A673 (cell line): ENCODE data around the gene FSTL4. TPM values are rescaled to one million over a fixed set of nuclear protein-coding genes. Genes with fewer than 3 reads are reported as not detected.

Source experiments
- BruUV-seq: library from RNA; stranded (reverse); fragments of 400-500 nt; replicated peaks from 2 replicates; lab custom pipeline; 2021; lab: Mats Ljungman, UMichigan
- CTCF ChIA-PET: fragments of 300-600 bp; sonication (Branson Sonifier 250); formaldehyde crosslinking; loops from one replicate; lab custom pipeline; 2022; ENCODE audit warnings: antibody characterized with exemption; lab: Charles Lee
- POLR2A ChIA-PET: fragments of 300-600 bp; sonication (Branson Sonifier 250); formaldehyde crosslinking; loops from one replicate; lab custom pipeline; 2022; ENCODE audit warnings: antibody characterized with exemption; ENCODE audit not compliant: low non-redundant PET; lab: Charles Lee
- DNase-seq: peaks from one replicate; pipeline ENCODE4 v3.0.0-alpha.2; 2015; ENCODE audit warnings: low spot score
- H3K27ac ChIP-seq: fragments of 200-600 bp; sonication (generic); 2 replicates; pipeline ENCODE4 v1.5.1; 2016; ENCODE audit warnings: mixed run types, low read depth, mild to moderate bottlenecking, mixed read lengths, antibody characterized with exemption, low read length; ENCODE audit not compliant: poor library complexity, severe bottlenecking
- H3K27me3 ChIP-seq: fragments of 200-600 bp; sonication (generic); replicated peaks from 2 replicates; pipeline ENCODE4 v1.6.1; 2017; ENCODE audit warnings: mixed run types, low read depth, mild to moderate bottlenecking, mixed read lengths, antibody characterized with exemption, low read length; ENCODE audit not compliant: insufficient read depth, poor library complexity
- H3K36me3 ChIP-seq: fragments of 200-600 bp; sonication (generic); 2 replicates; pipeline ENCODE4 v1.6.1; 2016; ENCODE audit warnings: mixed run types, mild to moderate bottlenecking, mixed read lengths, antibody characterized with exemption, low read length; ENCODE audit not compliant: insufficient read depth, poor library complexity, severe bottlenecking
- H3K4me1 ChIP-seq: fragments of 200-600 bp; sonication (generic); 2 replicates; pipeline ENCODE4 v1.6.1; 2017; ENCODE audit warnings: mixed run types, mild to moderate bottlenecking, mixed read lengths, antibody characterized with exemption, low read length; ENCODE audit not compliant: insufficient read depth, poor library complexity, severe bottlenecking
- H3K4me3 ChIP-seq: fragments of 200-600 bp; sonication (generic); 2 replicates; pipeline ENCODE4 v1.5.1; 2016; ENCODE audit warnings: low read depth, mixed run types, mild to moderate bottlenecking, mixed read lengths, low read length; ENCODE audit not compliant: poor library complexity, severe bottlenecking
- H3K9me3 ChIP-seq: fragments of 200-600 bp; sonication (generic); 2 replicates; pipeline ENCODE4 v1.6.1; 2016; ENCODE audit warnings: mixed run types, low read depth, mild to moderate bottlenecking, mixed read lengths, antibody characterized with exemption, low read length; ENCODE audit not compliant: poor library complexity, severe bottlenecking
- CTCF ChIP-seq: fragments of 300-800, 200-600 bp; sonication (generic); conservative IDR thresholded peaks from 2 replicates; pipeline ENCODE4 v1.5.1; 2017; ENCODE audit warnings: low read depth, mild to moderate bottlenecking, antibody characterized with exemption, low read length, moderate library complexity, mixed read lengths
- EZH2 ChIP-seq: fragments of 200-600 bp; sonication (generic); IDR thresholded peaks from 2 replicates; pipeline ENCODE4 v1.6.1; 2017; ENCODE audit warnings: borderline replicate concordance, low read depth, mild to moderate bottlenecking, mixed read lengths, antibody characterized with exemption, low read length; ENCODE audit not compliant: poor library complexity, severe bottlenecking
- intact Hi-C: fragments of 100-400 bp; cut with micrococcal nuclease; formaldehyde crosslinking; loops from one replicate; pipeline ENCODE4 v1.10.0; 2022; ENCODE audit not compliant: unreplicated experiment
- total RNA-seq: library from RNA; stranded (reverse); gene quantifications from 2 replicates; pipeline ENCODE4 v1.2.3, GENCODE V29; 2021

FSTL4 gene
- total RNA-seq, 1 experiment from 2014 or later: 0.86 TPM

DNA sequence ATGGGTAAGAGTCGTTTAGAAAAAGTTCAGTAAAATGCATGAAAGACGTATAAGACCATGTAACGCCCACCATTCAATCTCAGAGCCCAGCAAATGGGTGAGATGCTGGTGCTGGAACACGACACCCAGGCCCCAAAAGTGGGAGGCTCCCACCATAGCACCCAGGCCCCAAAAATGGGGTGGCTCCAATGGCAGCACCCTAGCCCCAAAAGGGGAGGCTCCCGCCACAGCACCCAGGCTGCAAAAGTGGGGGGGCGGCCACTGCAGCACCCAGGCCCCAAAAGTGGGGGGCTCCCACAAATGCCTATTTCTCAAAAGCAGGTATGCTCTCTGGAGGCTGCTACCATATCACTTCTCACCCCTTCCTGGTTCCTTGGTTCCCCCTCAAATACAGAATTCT, 12.7 kb downstream of the FSTL4 start:
- POLR2A ChIA-PET: no interaction called here
- Histone ChIP-seq H3K4me1 (no peaks in the 10 kb centered on the region), H3K4me3 (no peak overlapping the region), H3K27ac (no peak overlapping the region), H3K9me3 (no peaks in the 10 kb centered on the region), H3K36me3 (no peaks in the 10 kb centered on the region), H3K27me3 (no peaks in the 10 kb centered on the region)
- BruUV-seq: no TSS peak
- CTCF ChIA-PET: no interaction called here
- TF ChIP-seq CTCF (no peak), EZH2 (no peak)
- DNase-seq: no peak
- intact Hi-C loops: no loop called here

DNA sequence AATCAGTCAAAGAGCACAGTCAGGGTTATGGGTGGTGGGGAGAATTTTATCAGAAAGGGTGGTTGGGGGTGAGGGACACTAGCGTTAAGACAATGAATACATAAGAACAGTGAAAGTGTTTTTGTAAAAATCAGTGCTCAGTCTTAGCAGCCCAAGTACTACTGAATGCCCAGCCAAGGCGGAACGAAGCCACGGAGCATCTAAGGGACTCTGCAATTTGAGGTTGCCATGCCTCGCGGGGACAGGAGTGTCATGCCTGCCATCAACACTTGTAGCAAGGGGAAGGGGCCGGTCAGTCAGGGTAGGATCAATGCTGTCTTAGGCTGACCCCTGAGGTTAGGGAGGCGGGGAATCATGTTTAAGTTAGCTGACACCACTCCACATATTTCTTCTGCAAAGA, 13.3 kb downstream of the FSTL4 start:
- CTCF ChIA-PET: no interaction called here
- H3K36me3 ChIP-seq: no peaks in the 10 kb centered on the region
- POLR2A ChIA-PET: no interaction called here
- H3K4me3 ChIP-seq: no peak overlapping the region
- H3K4me1 ChIP-seq: no peaks in the 10 kb centered on the region
- no TSS peak for BruUV-seq
- DNase-seq: no peak
- TF ChIP-seq EZH2: no peak
- no peaks in the 10 kb centered on the region for H3K9me3 ChIP-seq
- H3K27ac ChIP-seq: no peak overlapping the region
- no peaks in the 10 kb centered on the region for H3K27me3 ChIP-seq
- intact Hi-C loops: no loop called here

- H3K27ac ChIP-seq: no peak overlapping the region
- no peak for DNase-seq
- intact Hi-C loops: no loop called here
- no peak overlapping the region for H3K4me3 ChIP-seq
- H3K9me3 ChIP-seq: no peaks in the 10 kb centered on the region
- H3K27me3 ChIP-seq: no peaks in the 10 kb centered on the region
- BruUV-seq: no TSS peak
- no peaks in the 10 kb centered on the region for H3K36me3 ChIP-seq
- no peaks in the 10 kb centered on the region for H3K4me1 ChIP-seq
- no peak for TF ChIP-seq EZH2
- no peak for TF ChIP-seq CTCF
- CTCF ChIA-PET: no interaction called here
- POLR2A ChIA-PET: no interaction called here
Measured at GRCh38 chr5:133596049-133596448, 16.3 kb downstream of the FSTL4 start.

GRCh38 chr5:133595465-133595864, 16.9 kb downstream of the FSTL4 start:
- ChIA-PET POLR2A (no interaction called here), CTCF (no interaction called here)
- no peak for TF ChIP-seq EZH2
- no peak for TF ChIP-seq CTCF
- intact Hi-C loops: no loop called here
- no peak overlapping the region for H3K27ac ChIP-seq
- DNase-seq: no peak
- BruUV-seq: no TSS peak
- no peaks in the 10 kb centered on the region for H3K27me3 ChIP-seq
- no peaks in the 10 kb centered on the region for H3K4me1 ChIP-seq
- H3K36me3 ChIP-seq: no peaks in the 10 kb centered on the region
- no peaks in the 10 kb centered on the region for H3K9me3 ChIP-seq
- no peak overlapping the region for H3K4me3 ChIP-seq
